SK-N-SH (cell line): Measurements from ENCODE around the gene C11orf91. TPM values are rescaled to one million over a fixed set of nuclear protein-coding genes. Genes with fewer than 3 reads are reported as not detected.

Experiments used
- CTCF ChIA-PET: fragments of 300-600, 350-600 bp; formaldehyde crosslinking; extraction: SDS; loops from one replicate; lab custom pipeline; 2021; lab: Yijun Ruan, JAX
- POLR2A ChIA-PET: fragments of 350-600 bp; sonication (Branson Sonifier 250); formaldehyde crosslinking; extraction: SDS; loops from one replicate; lab custom pipeline; 2020; ENCODE audit warnings: antibody characterized with exemption, inconsistent platforms; lab: Yijun Ruan, JAX
- DNase-seq: peaks from one replicate; pipeline ENCODE4 v3.0.0; 2012
- H2AFZ ChIP-seq: fragments of 200-600 bp; sonication (generic); 2 replicates; pipeline ENCODE4 v1.8.1; 2016; ENCODE audit warnings: antibody characterized with exemption, mild to moderate bottlenecking, low read depth
- H3F3A ChIP-seq: fragments of 200-600 bp; sonication (generic); replicated peaks from 2 replicates; pipeline ENCODE3; 2016; ENCODE audit warnings: antibody characterized with exemption, mild to moderate bottlenecking; ENCODE audit not compliant: insufficient read depth
- H3K27ac ChIP-seq, 2 experiments: fragments of 200-500 bp in 1 of 2; fragments of 200-600 bp in 1 of 2; sonication (Bioruptor generic) in 1 of 2; sonication (generic), shearing (Covaris generic) in 1 of 2; 2 replicates each; pipeline versions ENCODE4 v1.5.1 to v1.6.1; 2014 to 2016; ENCODE audit warnings: low read depth in 2 of 2, inconsistent platforms in 1 of 2, low read length in 1 of 2, mild to moderate bottlenecking in 1 of 2, mixed read lengths in 1 of 2
- H3K27me3 ChIP-seq: fragments of 200-600 bp; sonication (generic), shearing (Covaris generic); 2 replicates; pipeline ENCODE4 v1.6.1; 2016; ENCODE audit warnings: mixed run types; ENCODE audit not compliant: insufficient read depth
- H3K36me3 ChIP-seq, 2 experiments: fragments of 200-500 bp in 1 of 2; fragments of 200-600 bp in 1 of 2; sonication (Bioruptor generic) in 1 of 2; sonication (generic) in 1 of 2; replicated peaks in 1 of 2; 2 replicates each; pipeline versions ENCODE3 to v1.5.1; 2014 to 2016; ENCODE audit warnings: low read length in 1 of 2, mild to moderate bottlenecking in 1 of 2; ENCODE audit not compliant: insufficient read depth in 2 of 2, control insufficient read depth in 1 of 2
- H3K4me1 ChIP-seq, 2 experiments: fragments of 200-500 bp in 1 of 2; fragments of 200-600 bp in 1 of 2; sonication (Bioruptor generic) in 1 of 2; sonication (generic), shearing (Covaris generic) in 1 of 2; 2 replicates each; pipeline versions ENCODE4 v1.5.1 to v1.6.1; 2014 to 2016; ENCODE audit warnings: low read depth in 1 of 2, low read length in 1 of 2, mixed run types in 1 of 2; ENCODE audit not compliant: insufficient read depth in 2 of 2, control insufficient read depth in 1 of 2
- H3K4me2 ChIP-seq: fragments of 200-600 bp; sonication (generic), shearing (Covaris generic); 2 replicates; pipeline ENCODE4 v1.6.1; 2017; ENCODE audit warnings: mixed run types
- H3K4me3 ChIP-seq, 2 experiments: fragments of 200-500 bp in 1 of 2; fragments of 200-600 bp in 1 of 2; sonication (Bioruptor generic) in 1 of 2; sonication (generic), shearing (Covaris generic) in 1 of 2; 2 replicates each; pipeline versions ENCODE4 v1.5.1 to v1.8.1; 2014 to 2016; ENCODE audit warnings: low read depth in 2 of 2, inconsistent platforms in 1 of 2, low read length in 1 of 2, mild to moderate bottlenecking in 1 of 2, mixed read lengths in 1 of 2, moderate library complexity in 1 of 2
- H3K79me2 ChIP-seq: fragments of 200-600 bp; sonication (generic); 2 replicates; pipeline ENCODE4 v1.8.1; 2017; ENCODE audit warnings: mild to moderate bottlenecking; ENCODE audit not compliant: insufficient read depth
- H3K9ac ChIP-seq: fragments of 200-600 bp; sonication (generic); 2 replicates; pipeline ENCODE4 v1.6.1; 2017; ENCODE audit warnings: mixed run types
- H3K9me2 ChIP-seq: fragments of 200-600 bp; sonication (generic); 2 replicates; pipeline ENCODE4 v1.6.1; 2017; ENCODE audit warnings: mixed run types
- H3K9me3 ChIP-seq: fragments of 200-600 bp; sonication (generic); 2 replicates; pipeline ENCODE4 v1.6.1; 2017; ENCODE audit warnings: mixed run types, mild to moderate bottlenecking, moderate library complexity
- H4K20me1 ChIP-seq: fragments of 200-600 bp; sonication (generic); 2 replicates; pipeline ENCODE4 v1.6.1; 2017; ENCODE audit warnings: mild to moderate bottlenecking, mixed run types; ENCODE audit not compliant: insufficient read depth
- CHD2 ChIP-seq: fragments of 150-350 bp; IDR thresholded peaks from 2 replicates; pipeline ENCODE4 v1.6.1; 2018; ENCODE audit warnings: low read length; ENCODE audit not compliant: partially characterized antibody
- CTCF ChIP-seq: fragments of 200-600 bp; sonication (generic); IDR thresholded peaks from 2 replicates; pipeline ENCODE4 v1.6.1; 2017; ENCODE audit warnings: antibody characterized with exemption, mild to moderate bottlenecking, moderate library complexity
- FOXM1 ChIP-seq: IDR thresholded peaks from 2 replicates; pipeline ENCODE4 v1.4.0; 2012; ENCODE audit warnings: low read depth, mild to moderate bottlenecking
- MAX ChIP-seq: IDR thresholded peaks from 2 replicates; pipeline ENCODE4 v1.4.0; 2012; ENCODE audit warnings: low read depth
- MEF2A ChIP-seq: IDR thresholded peaks from 2 replicates; pipeline ENCODE4 v1.4.0; 2012; ENCODE audit warnings: low read depth, borderline replicate concordance
- NRF1 ChIP-seq: IDR thresholded peaks from 2 replicates; pipeline ENCODE4 v1.6.1; 2012; ENCODE audit warnings: low read depth, mild to moderate bottlenecking, low read length
- POLR2AphosphoS5 ChIP-seq: IDR thresholded peaks from 2 replicates; pipeline ENCODE4 v1.6.1; 2012; ENCODE audit warnings: low read depth, low read length
- RAD21 ChIP-seq: IDR thresholded peaks from 2 replicates; pipeline ENCODE4 v1.6.1; 2012; ENCODE audit warnings: mild to moderate bottlenecking, low read length
- SIN3A ChIP-seq: IDR thresholded peaks from 2 replicates; pipeline ENCODE4 v1.6.1; 2012; ENCODE audit warnings: low read depth, mild to moderate bottlenecking, low read length, moderate library complexity, borderline replicate concordance
- SMC3 ChIP-seq: IDR thresholded peaks from 2 replicates; pipeline ENCODE4 v1.6.1; 2012; ENCODE audit warnings: low read depth, low read length, improper control_type of control experiment
- TAF1 ChIP-seq: IDR thresholded peaks from 2 replicates; pipeline ENCODE4 v1.6.1; 2012; ENCODE audit warnings: low read depth, mild to moderate bottlenecking, low read length, moderate library complexity, borderline replicate concordance
- ZBTB33 ChIP-seq: IDR thresholded peaks from 2 replicates; pipeline ENCODE4 v1.4.0; 2012; ENCODE audit warnings: low read depth, borderline replicate concordance
- WGBS: methylation state at CpG from one replicate; pipeline ENCODE4 v1.1.6; 2017; ENCODE audit warnings: low lambda C conversion rate; 5-methylcytosine and 5-hydroxymethylcytosine counted together
- polyA plus RNA-seq, 3 experiments: library from polyadenylated mRNA; depleted of rRNA; stranded (reverse); fragments of >200 nt; gene quantifications; 2 replicates each; pipeline ENCODE4 v1.2.3, GENCODE V29; 2012
- TF ChIP-seq, protein P1 (sequence below): fragments of 150-350 bp; IDR thresholded peaks from 2 replicates; pipeline ENCODE4 v1.6.1; 2017; ENCODE audit warnings: antibody characterized with exemption, low read length, low read depth, borderline replicate concordance
- TF ChIP-seq, protein P2 (sequence below): IDR thresholded peaks from 2 replicates; pipeline ENCODE4 v1.4.0; 2012; ENCODE audit warnings: low read depth, borderline replicate concordance
- TF ChIP-seq, protein P3 (sequence below): IDR thresholded peaks from 2 replicates; pipeline ENCODE4 v1.6.1; 2012; ENCODE audit warnings: mild to moderate bottlenecking, low read depth, low read length, moderate library complexity
- TF ChIP-seq, protein P4 (sequence below): fragments of 150-350 bp; IDR thresholded peaks from 2 replicates; pipeline ENCODE4 v1.6.1; 2016; ENCODE audit warnings: mild to moderate bottlenecking, low read depth, low read length

Gene C11orf91
- polyA plus RNA-seq, 1 of the 3 experiments (the other 2 are of a cell fraction) = 0.15 TPM

DNA sequence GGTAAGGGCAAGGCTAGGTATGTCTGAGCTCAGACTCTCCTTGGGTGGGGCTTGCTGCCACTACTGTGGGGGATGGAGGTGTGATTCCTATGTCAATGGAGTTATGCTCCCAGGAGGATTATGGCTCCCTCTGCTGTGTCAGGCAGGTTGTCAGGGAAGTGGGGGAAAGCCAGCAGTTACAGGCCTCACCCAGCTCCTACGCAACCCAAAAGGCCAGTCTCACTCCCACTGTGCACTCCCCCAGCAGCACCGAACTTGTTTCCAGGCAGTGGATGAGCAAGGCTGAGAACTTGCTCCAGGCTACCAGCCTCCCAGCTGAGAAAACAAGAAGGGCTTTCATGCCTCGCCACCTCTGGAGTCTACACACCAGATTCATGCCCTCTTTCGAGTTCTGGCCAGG, 18.2 kb downstream of the C11orf91 start:
- Histone ChIP-seq H3K36me3 (peaks cover 0 to 14% of the 10 kb centered on the region in 2 experiments), H3K4me3 (no peak overlapping the region), H3F3A (peaks cover 16% of the 10 kb centered on the region), H3K27me3 (no peaks in the 10 kb centered on the region), H3K9me3 (no peaks in the 10 kb centered on the region), H3K9ac (no peak overlapping the region), H4K20me1 (no peaks in the 10 kb centered on the region), H3K4me1 (no peaks in the 10 kb centered on the region), H3K79me2 (peaks cover 19% of the 10 kb centered on the region; the same call in 1 of the 2 replicates), H3K4me2 (no peak overlapping the region), H3K9me2 (no peaks in the 10 kb centered on the region), H2AFZ (no peak overlapping the region), H3K27ac (no peak overlapping the region)
- no peak for DNase-seq
- POLR2A ChIA-PET = no interaction called here
- 89% methylated on average over 2 of the region's 4 CpGs for WGBS
- CTCF ChIA-PET = interaction anchor here (1.2 to 14.6 kb wide), 3 partner anchors 60 to 517 kb away, joined by 3 to 185 read pairs (median 6); no protein-coding TSS in a partner anchor
- TF ChIP-seq NRF1 (no peak), POLR2AphosphoS5 (no peak), CTCF (no peak), SMC3 (peak; percentile 16; the same call in 1 of the 2 replicates), MEF2A (no peak), MAX (no peak), CHD2 (no peak), FOXM1 (no peak), RAD21 (peak; percentile 36), SIN3A (no peak), TAF1 (no peak), ZBTB33 (no peak)
- TF ChIP-seq, protein P1, sequence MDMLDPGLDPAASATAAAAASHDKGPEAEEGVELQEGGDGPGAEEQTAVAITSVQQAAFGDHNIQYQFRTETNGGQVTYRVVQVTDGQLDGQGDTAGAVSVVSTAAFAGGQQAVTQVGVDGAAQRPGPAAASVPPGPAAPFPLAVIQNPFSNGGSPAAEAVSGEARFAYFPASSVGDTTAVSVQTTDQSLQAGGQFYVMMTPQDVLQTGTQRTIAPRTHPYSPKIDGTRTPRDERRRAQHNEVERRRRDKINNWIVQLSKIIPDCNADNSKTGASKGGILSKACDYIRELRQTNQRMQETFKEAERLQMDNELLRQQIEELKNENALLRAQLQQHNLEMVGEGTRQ = no peak
- TF ChIP-seq, protein P2, sequence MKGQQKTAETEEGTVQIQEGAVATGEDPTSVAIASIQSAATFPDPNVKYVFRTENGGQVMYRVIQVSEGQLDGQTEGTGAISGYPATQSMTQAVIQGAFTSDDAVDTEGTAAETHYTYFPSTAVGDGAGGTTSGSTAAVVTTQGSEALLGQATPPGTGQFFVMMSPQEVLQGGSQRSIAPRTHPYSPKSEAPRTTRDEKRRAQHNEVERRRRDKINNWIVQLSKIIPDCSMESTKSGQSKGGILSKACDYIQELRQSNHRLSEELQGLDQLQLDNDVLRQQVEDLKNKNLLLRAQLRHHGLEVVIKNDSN = no peak
- TF ChIP-seq, protein P3, sequence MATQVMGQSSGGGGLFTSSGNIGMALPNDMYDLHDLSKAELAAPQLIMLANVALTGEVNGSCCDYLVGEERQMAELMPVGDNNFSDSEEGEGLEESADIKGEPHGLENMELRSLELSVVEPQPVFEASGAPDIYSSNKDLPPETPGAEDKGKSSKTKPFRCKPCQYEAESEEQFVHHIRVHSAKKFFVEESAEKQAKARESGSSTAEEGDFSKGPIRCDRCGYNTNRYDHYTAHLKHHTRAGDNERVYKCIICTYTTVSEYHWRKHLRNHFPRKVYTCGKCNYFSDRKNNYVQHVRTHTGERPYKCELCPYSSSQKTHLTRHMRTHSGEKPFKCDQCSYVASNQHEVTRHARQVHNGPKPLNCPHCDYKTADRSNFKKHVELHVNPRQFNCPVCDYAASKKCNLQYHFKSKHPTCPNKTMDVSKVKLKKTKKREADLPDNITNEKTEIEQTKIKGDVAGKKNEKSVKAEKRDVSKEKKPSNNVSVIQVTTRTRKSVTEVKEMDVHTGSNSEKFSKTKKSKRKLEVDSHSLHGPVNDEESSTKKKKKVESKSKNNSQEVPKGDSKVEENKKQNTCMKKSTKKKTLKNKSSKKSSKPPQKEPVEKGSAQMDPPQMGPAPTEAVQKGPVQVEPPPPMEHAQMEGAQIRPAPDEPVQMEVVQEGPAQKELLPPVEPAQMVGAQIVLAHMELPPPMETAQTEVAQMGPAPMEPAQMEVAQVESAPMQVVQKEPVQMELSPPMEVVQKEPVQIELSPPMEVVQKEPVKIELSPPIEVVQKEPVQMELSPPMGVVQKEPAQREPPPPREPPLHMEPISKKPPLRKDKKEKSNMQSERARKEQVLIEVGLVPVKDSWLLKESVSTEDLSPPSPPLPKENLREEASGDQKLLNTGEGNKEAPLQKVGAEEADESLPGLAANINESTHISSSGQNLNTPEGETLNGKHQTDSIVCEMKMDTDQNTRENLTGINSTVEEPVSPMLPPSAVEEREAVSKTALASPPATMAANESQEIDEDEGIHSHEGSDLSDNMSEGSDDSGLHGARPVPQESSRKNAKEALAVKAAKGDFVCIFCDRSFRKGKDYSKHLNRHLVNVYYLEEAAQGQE = no peak
- TF ChIP-seq, protein P4, sequence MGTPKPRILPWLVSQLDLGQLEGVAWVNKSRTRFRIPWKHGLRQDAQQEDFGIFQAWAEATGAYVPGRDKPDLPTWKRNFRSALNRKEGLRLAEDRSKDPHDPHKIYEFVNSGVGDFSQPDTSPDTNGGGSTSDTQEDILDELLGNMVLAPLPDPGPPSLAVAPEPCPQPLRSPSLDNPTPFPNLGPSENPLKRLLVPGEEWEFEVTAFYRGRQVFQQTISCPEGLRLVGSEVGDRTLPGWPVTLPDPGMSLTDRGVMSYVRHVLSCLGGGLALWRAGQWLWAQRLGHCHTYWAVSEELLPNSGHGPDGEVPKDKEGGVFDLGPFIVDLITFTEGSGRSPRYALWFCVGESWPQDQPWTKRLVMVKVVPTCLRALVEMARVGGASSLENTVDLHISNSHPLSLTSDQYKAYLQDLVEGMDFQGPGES = no peak
